Activated naive CD4-positive, alpha-beta T cell treated with anti-CD3 and anti-CD28 coated beads, Interleukin-2, amount 10 ng/mL, durations not matched to agents 7 days and 5 days (primary cell): ENCODE measurements around the gene DLEC1.

ENCODE experiments used
- CTCF ChIA-PET: fragments of 350-600 bp; sonication (Branson Sonifier 250); formaldehyde crosslinking; loops from one replicate; lab custom pipeline; 2021; ENCODE audit warnings: antibody characterized with exemption; lab: Charles Lee
- DNase-seq: peaks from one replicate; pipeline ENCODE4 v3.0.0-alpha.2; 2020
- H3K27ac Mint-ChIP-seq: one replicate; pipeline ENCODE4 v1.8.0; 2021; ENCODE audit warnings: mild to moderate bottlenecking, moderate library complexity, mixed read lengths
- H3K27me3 Mint-ChIP-seq: one replicate; pipeline ENCODE4 v1.8.0; 2021; ENCODE audit warnings: mild to moderate bottlenecking, mixed read lengths
- H3K36me3 Mint-ChIP-seq: one replicate; pipeline ENCODE4 v1.8.0; 2021; ENCODE audit warnings: mixed read lengths
- H3K4me1 Mint-ChIP-seq: one replicate; pipeline ENCODE4 v1.8.0; 2021; ENCODE audit warnings: mixed read lengths
- H3K4me3 Mint-ChIP-seq: one replicate; pipeline ENCODE4 v1.8.0; 2021; ENCODE audit warnings: mild to moderate bottlenecking, moderate library complexity, mixed read lengths
- H3K9me3 Mint-ChIP-seq: one replicate; pipeline ENCODE4 v1.8.0; 2021; ENCODE audit warnings: mixed read lengths

The DLEC1 gene

GRCh38 chr3:38039101-38039898 lies at the start of gene DLEC1:
Gene DLEC1 (plus strand): TSS chr3:38039208. CDS start chr3:38039226, 18 bp downstream.
- DNase-seq, result peak; percentile 93
- Mint-ChIP-seq H3K9me3 (peaks cover 10% of the 10 kb centered on the region), H3K27me3 (peaks cover 5% of the 10 kb centered on the region), H3K36me3 (peaks cover 13% of the 10 kb centered on the region), H3K4me1 (peaks cover 41% of the 10 kb centered on the region), H3K27ac (peak within 1 kb of the TSS; percentile 98), H3K4me3 (peak within 1 kb of the TSS; percentile 60)
- CTCF ChIA-PET, result interaction anchor here (0.7 to 1.8 kb wide), 10 partner anchors 10 to 457 kb away, joined by 3 to 7 read pairs (median 4); partner anchors contain the start of gene PLCD1

DNA sequence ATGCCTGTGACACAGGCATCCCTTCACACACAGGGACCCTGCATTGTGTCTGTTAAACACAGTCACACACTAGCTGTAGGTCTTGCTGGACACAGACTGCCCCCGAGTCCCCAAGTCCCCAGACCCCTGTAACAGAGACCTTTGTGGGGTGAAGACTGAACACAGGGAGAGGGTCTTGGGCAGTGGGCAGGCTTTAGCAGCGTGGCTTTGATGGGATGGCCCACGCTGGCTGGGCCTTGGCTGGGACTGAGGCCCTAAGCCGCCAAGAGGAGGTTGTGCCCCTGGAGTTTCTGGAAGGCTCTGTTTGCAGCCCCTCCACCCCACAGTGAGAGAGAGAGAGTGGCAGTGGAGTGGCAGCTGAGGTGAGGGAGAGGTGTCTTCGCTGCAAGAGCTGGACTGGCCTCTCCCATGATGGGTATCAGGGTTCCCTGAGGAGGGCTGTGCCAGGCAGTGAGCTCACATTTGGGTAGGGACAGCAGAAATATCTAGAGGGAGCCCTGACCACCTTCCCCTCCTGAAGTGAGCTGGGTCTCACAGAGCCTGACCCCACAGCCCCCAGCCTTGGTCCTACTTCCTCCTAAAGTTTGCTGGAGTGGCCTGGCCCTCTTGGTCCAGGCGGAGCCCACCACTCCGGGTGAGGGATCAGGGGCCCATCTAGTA lies 49.1 kb upstream of the DLEC1 start:
- Mint-ChIP-seq H3K4me1 (peaks cover 24% of the 10 kb centered on the region), H3K27ac (no peak overlapping the region)

DNA sequence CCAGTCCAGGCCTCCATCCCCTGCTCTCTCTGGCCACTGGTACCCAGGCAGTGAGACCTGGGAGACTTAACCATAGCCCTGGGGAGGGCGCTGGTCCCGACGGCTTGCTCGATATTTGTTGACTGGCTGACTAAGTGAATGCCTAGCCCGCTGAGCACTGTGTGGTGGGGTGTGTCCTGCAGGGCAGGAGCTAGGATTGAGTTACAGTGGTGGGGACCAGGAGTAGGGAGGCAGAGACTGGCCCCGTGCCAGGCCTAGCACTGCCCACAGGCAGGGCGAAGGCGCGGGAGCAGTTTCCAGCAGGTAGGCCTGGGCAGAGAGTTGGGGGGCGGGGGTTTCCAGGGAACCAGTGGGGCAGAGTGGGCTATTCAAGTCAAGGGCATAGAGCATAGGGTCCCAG lies 48.5 kb upstream of the DLEC1 start, which contains the start of gene VILL:
Gene VILL (plus strand): TSS at position 260 of the 400 bp plus-strand sequence. CDS start 2,887 bp downstream, outside the sequence.
- CTCF ChIA-PET, result no interaction called here
- H3K27me3 Mint-ChIP-seq, result peaks cover 14% of the 10 kb centered on the region
- H3K4me1 Mint-ChIP-seq, result peaks cover 30% of the 10 kb centered on the region
- H3K4me3 Mint-ChIP-seq, result no peak within 1 kb of the TSS
- peaks cover 4% of the 10 kb centered on the region for H3K36me3 Mint-ChIP-seq
- H3K27ac Mint-ChIP-seq, result no peak within 1 kb of the TSS
- no peaks in the 10 kb centered on the region for H3K9me3 Mint-ChIP-seq
- no peak for DNase-seq

More for the DNA sequence above, 49.1 kb upstream of the DLEC1 start:
- Mint-ChIP-seq H3K4me3 (no peak overlapping the region), H3K36me3 (no peaks in the 10 kb centered on the region), H3K9me3 (no peaks in the 10 kb centered on the region), H3K27me3 (peaks cover 14% of the 10 kb centered on the region)
- CTCF ChIA-PET, result no interaction called here
- no peak for DNase-seq

DNA sequence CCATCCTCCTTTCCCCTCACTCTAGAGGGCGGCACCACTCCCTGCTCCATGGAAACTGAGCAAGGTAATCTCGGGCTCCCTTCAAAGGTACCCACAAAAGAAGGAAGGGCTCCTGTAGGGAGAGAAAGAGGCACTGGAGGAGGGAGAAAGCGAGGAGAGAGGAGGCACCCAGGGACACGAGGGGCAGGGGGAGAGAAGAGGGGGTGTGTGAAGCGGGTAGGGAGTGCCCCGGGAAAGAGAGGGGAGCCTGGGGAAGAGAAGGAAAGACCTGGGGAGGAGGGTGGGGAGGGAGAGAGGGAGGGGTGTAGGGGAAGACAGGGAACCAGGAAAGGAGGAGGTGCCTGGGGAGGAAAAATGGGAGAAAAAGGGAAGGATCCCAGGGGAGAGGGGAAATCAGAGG lies 47.9 kb upstream of the DLEC1 start:
- H3K9me3 Mint-ChIP-seq, result no peaks in the 10 kb centered on the region
- CTCF ChIA-PET, result no interaction called here
- no peak overlapping the region for H3K27ac Mint-ChIP-seq
- H3K4me3 Mint-ChIP-seq, result no peak overlapping the region
- H3K4me1 Mint-ChIP-seq, result peaks cover 36% of the 10 kb centered on the region
- peaks cover 10% of the 10 kb centered on the region for H3K36me3 Mint-ChIP-seq
- DNase-seq, result no peak
- H3K27me3 Mint-ChIP-seq, result peaks cover 14% of the 10 kb centered on the region

DNA sequence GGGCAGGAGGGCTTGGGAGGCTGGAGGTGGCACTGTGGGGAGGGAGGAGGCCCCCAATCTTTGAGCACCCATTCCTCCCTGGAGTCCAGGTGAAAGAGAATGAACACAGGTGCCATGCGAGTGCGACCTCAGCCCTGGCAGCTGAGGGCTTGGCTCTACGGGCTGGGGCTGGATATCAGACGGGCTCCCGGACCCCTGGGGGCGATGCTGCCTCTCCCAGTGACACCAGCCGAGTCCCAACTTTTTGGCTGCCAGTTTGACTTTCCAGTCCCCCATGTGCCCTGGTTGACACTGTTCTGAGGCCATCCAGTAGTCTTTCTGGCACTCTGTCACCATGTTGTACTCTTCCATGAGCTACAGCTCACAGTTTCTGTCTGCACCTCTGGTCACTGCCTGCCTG lies 47.2 kb upstream of the DLEC1 start:
- no peak overlapping the region for H3K4me3 Mint-ChIP-seq
- peak; percentile 16 for DNase-seq
- H3K36me3 Mint-ChIP-seq, result peaks cover 17% of the 10 kb centered on the region
- CTCF ChIA-PET, result interaction anchor here (1.4 to 1.9 kb wide), 2 partner anchors 23 to 136 kb away, joined by 6 to 7 read pairs; no protein-coding TSS in a partner anchor
- H3K27ac Mint-ChIP-seq, result no peak overlapping the region
- peaks cover 43% of the 10 kb centered on the region for H3K4me1 Mint-ChIP-seq
- no peaks in the 10 kb centered on the region for H3K9me3 Mint-ChIP-seq
- peaks cover 14% of the 10 kb centered on the region for H3K27me3 Mint-ChIP-seq

DNA sequence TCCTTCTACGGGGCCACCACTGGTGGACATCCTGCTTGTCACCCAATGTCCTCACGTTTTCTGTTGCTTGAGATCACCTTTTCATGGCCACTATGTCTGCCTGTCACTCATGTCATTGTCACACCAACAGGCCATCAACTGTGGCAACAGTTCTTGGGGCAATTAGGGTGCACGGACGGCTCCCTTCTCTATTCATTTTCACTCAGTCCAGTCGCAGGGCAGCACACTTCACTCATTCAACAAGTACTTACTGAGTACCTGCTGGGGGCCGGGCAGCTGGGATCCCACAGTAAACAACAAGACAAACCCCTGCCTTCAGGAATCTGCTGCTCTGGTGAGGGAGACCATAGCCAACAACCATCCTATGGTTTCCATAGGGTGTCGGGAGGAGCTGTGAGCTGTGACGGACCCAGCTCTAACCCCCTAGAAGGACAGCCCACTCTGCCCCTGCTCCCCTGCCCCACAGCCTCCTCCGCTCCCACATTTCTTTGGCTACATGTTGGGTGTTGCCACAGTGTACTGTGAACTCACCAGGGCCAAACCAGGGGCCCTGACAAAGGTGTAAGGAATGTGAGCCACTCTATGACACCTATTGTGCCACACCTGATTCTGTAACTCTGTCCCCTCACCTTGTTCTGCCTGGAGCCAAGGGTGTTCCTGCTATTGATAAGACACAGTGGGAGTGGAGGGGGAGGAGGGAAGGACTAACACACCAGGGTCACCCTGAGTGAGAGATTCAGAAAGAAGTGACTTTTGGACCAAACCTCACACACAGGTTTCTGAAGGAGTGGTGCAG lies 46.5 kb upstream of the DLEC1 start:
- no peaks in the 10 kb centered on the region for H3K9me3 Mint-ChIP-seq
- H3K4me3 Mint-ChIP-seq, result peak overlapping the region; percentile 92
- H3K4me1 Mint-ChIP-seq, result peaks cover 47% of the 10 kb centered on the region
- DNase-seq, result no peak
- peaks cover 14% of the 10 kb centered on the region for H3K27me3 Mint-ChIP-seq
- no peak overlapping the region for H3K27ac Mint-ChIP-seq
- H3K36me3 Mint-ChIP-seq, result peaks cover 21% of the 10 kb centered on the region
- CTCF ChIA-PET, result interaction anchor here (1.4 to 2.1 kb wide), 4 partner anchors 11 to 137 kb away, joined by 4 to 12 read pairs (median 6); no protein-coding TSS in a partner anchor

DNA sequence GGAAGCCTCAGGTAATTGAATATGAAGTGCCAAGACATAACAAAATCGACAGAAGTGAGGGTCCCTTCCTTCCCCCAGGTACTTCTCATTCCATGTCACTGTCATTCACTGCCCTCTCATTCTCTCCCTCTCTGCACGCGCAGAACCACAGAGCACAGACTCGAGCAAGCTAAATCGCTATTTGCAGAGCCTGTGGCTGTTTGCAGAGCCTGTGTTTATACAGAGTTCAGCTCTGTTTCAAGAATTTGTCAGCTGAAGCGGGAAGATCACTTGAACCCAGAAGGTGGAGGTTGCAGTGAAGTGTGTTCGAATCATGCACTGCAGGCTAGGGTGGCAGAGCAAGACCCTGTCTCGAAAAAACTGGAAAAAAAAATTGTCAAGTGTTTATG lies 45.9 kb upstream of the DLEC1 start:
- Mint-ChIP-seq H3K4me1 (peaks cover 49% of the 10 kb centered on the region), H3K36me3 (peaks cover 21% of the 10 kb centered on the region), H3K27ac (no peak overlapping the region), H3K4me3 (peak overlapping the region; percentile 92), H3K27me3 (peaks cover 14% of the 10 kb centered on the region), H3K9me3 (no peaks in the 10 kb centered on the region)
- no peak for DNase-seq
- CTCF ChIA-PET, result interaction anchor here (1.4 to 2.1 kb wide), 4 partner anchors 11 to 137 kb away, joined by 4 to 12 read pairs (median 6); no protein-coding TSS in a partner anchor

GRCh38 chr3:37993460-37993819 lies 45.6 kb upstream of the DLEC1 start:
- CTCF ChIA-PET, result interaction anchor here (1.4 to 2.1 kb wide), 4 partner anchors 10 to 138 kb away, joined by 4 to 12 read pairs (median 6); no protein-coding TSS in a partner anchor
- no peak for DNase-seq
- Mint-ChIP-seq H3K4me1 (peaks cover 52% of the 10 kb centered on the region), H3K27ac (peak overlapping the region; percentile 94), H3K4me3 (peak overlapping the region; percentile 92), H3K27me3 (peaks cover 14% of the 10 kb centered on the region), H3K36me3 (peaks cover 21% of the 10 kb centered on the region), H3K9me3 (no peaks in the 10 kb centered on the region)

- peaks cover 14% of the 10 kb centered on the region for H3K27me3 Mint-ChIP-seq
- DNase-seq, result peak; percentile 78
- peaks cover 56% of the 10 kb centered on the region for H3K4me1 Mint-ChIP-seq
- H3K4me3 Mint-ChIP-seq, result peak overlapping the region; percentile 92
- CTCF ChIA-PET, result interaction anchor here (2.1 kb wide), 1 partner anchor 20 kb away, joined by 12 read pairs; no protein-coding TSS in a partner anchor
- no peaks in the 10 kb centered on the region for H3K9me3 Mint-ChIP-seq
- peaks cover 21% of the 10 kb centered on the region for H3K36me3 Mint-ChIP-seq
- H3K27ac Mint-ChIP-seq, result peak overlapping the region; percentile 94
Observed at GRCh38 chr3:37993820-37994638, 45.0 kb upstream of the DLEC1 start.

DNA sequence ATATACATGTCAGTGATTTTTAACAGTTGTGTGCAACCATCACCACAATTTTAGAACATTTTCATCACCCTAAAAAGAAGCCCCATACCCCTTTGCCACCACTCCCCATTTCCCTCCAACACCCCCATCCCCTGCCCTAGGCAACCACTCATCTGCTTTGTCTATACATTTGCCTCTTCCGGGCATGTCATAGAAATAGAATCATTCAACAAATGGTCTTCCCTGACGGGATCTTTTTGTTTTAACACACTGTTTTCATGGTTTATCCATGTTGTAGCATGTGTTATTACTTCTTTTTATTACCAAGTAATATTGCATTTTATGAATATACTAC lies 44.4 kb upstream of the DLEC1 start:
- CTCF ChIA-PET, result interaction anchor here (2.1 kb wide), 1 partner anchor 20 kb away, joined by 12 read pairs; no protein-coding TSS in a partner anchor
- H3K27me3 Mint-ChIP-seq, result peaks cover 14% of the 10 kb centered on the region
- H3K4me1 Mint-ChIP-seq, result peaks cover 62% of the 10 kb centered on the region
- H3K36me3 Mint-ChIP-seq, result peaks cover 23% of the 10 kb centered on the region
- DNase-seq, result no peak
- H3K9me3 Mint-ChIP-seq, result no peaks in the 10 kb centered on the region
- peak overlapping the region; percentile 92 for H3K4me3 Mint-ChIP-seq
- H3K27ac Mint-ChIP-seq, result peak overlapping the region; percentile 94

GRCh38 chr3:37995652-37996641 lies 43.1 kb upstream of the DLEC1 start:
- Mint-ChIP-seq H3K4me1 (peaks cover 63% of the 10 kb centered on the region), H3K27me3 (peaks cover 11% of the 10 kb centered on the region), H3K9me3 (no peaks in the 10 kb centered on the region), H3K36me3 (peaks cover 32% of the 10 kb centered on the region), H3K27ac (peak overlapping the region; percentile 94), H3K4me3 (peak overlapping the region; percentile 92)
- CTCF ChIA-PET, result interaction anchor here (1.0 to 1.8 kb wide), 13 partner anchors 8 to 137 kb away, joined by 3 to 10 read pairs (median 4); no protein-coding TSS in a partner anchor
- DNase-seq, result peak; percentile 62

DNA sequence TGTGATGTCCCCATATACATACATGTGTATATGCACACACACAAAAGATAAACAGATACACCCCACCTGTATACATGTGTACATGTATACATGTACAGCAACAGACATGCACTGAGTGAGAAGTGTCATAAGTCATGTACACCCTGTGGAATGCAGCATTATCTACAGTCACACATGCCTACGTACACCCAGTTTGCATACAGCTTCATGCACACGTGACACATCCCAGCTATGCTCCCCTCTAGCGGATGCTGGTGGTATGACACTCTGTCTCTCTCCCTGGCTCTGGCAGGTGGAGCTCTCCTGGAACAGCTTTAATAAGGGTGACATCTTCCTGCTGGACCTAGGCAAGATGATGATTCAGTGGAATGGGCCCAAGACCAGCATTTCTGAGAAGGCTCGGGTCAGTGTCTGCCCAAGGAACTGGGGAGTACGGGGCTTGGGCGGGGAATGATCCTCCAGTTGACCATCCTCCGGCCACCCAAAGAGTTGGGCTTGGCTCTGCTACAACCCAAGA lies 42.2 kb upstream of the DLEC1 start:
- peaks cover 34% of the 10 kb centered on the region for H3K36me3 Mint-ChIP-seq
- H3K9me3 Mint-ChIP-seq, result no peaks in the 10 kb centered on the region
- H3K4me1 Mint-ChIP-seq, result peaks cover 63% of the 10 kb centered on the region
- H3K27ac Mint-ChIP-seq, result peak overlapping the region; percentile 88
- H3K27me3 Mint-ChIP-seq, result peaks cover 2% of the 10 kb centered on the region
- H3K4me3 Mint-ChIP-seq, result no peak overlapping the region
- peak; percentile 90 for DNase-seq
- CTCF ChIA-PET, result interaction anchor here (0.6 to 1.8 kb wide), 17 partner anchors 8 to 140 kb away, joined by 3 to 10 read pairs (median 4); partner anchors contain the start of gene ACAA1
